ENCODE results near the gene FGF9. TPM values are rescaled to one million over a fixed set of nuclear protein-coding genes. Genes with fewer than 3 reads are reported as not detected.

Gene FGF9
- total RNA-seq, 1 donor from 2014 or later = not detected

DNA sequence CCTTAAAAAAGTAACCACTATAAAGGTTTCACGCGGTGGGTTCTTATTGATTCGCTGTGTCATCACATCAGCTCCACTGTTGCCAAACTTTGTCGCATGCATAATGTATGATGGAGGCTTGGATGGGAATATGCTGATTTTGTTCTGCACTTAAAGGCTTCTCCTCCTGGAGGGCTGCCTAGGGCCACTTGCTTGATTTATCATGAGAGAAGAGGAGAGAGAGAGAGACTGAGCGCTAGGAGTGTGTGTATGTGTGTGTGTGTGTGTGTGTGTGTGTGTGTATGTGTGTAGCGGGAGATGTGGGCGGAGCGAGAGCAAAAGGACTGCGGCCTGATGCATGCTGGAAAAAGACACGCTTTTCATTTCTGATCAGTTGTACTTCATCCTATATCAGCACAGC, 30.6 kb downstream of the FGF9 start:
- intact Hi-C loops (cut with micrococcal nuclease) = no loop called here

DNA sequence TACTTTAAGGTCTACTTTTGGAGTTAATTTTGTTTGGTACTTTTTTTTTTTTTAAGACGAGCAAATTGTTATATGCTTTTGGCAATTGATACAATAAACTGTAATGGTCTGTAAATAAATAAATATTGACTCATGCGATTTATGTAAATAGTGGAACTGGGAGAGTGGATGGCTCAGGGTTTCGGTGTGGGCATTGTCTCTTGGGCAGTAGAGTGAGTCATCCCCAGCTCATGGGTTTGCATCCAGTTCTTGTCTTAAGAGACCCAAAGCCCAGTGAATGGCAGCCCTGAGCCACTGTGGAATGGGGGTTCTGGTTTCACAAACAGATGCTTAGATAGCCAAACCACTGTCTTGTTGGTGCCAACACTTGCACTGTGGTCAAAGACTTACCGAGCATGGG, 33.0 kb downstream of the FGF9 start:
- intact Hi-C loops (cut with micrococcal nuclease) = no loop called here

DNA sequence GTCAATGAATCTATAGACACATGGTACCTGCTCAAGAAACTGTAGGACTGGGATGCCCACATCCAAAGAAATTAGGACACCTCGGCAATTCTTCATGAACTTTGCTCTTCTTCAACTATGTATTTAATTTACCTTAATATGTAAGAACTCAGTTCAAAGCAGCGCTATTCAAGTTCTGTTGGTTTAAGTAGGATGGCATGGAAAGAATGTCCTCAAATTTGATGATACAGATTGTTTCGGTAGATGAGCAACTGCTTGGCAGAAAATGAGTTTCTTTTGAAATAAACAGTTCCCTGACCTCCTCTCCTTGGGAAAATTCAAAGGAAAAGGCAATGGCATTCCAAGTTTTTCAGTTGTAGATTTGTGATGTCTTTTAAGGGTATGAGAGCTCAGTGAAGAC, 36.7 kb downstream of the FGF9 start:
- intact Hi-C loops (cut with micrococcal nuclease) = no loop called here

DNA sequence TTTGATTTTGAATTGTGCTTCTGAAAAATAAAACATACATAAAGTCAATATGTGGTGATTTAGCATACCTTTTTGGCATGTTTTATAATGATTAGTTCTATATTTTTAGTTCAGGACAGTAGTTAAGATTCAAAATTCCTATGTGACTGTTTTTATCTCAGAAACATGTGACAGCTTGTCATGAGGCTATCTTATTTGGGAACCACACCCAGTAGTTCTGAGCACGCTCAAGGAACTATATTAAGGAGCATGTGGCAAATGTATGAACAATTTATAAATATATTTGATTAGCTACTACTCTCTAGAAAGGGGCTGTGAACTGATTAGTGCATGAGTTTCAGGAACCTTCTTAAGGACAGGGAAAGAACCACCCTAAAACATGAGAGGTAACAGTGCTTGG, 38.8 kb downstream of the FGF9 start:
- intact Hi-C loops (cut with micrococcal nuclease) = no loop called here

DNA sequence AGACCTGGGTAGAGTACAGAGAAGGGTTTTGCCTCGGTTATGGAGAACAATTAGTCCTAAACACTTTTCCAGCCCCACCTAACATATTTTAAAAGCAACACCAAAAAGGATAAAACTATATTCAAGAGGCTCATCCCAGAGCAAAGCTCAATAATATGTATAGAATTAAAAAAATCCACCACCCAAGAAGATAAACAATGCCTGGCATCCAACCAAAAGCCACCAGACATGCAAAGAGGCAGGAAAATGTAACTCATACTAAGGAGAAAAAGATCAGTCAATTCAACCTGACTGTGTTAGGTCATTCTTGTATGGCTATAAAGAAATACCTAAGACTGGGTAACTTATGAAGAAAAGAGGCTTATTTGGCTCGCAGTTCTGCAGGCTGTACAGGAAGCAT, 39.3 kb downstream of the FGF9 start:
- intact Hi-C loops (cut with micrococcal nuclease) = no loop called here

DNA sequence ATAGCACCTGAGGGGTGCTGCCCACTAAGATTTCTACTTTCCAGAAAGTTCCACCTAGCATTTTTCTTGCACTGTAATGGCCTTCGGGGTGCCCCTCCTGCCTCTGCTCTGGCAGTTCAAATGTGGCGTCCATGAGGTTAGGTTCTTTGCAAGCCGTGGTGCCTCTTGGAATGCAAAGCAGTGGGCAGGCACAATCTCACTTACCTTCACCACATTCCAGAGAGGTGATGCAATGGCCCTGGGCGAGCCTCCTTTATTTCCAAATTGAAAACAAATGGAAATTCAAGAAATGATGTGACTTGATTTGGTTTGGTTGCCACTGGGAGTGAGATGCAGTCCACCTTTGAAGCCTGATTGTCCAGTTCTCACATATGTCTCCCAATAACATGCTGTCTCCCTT, 46.9 kb downstream of the FGF9 start:
- intact Hi-C loops (cut with micrococcal nuclease) = no loop called here

DNA sequence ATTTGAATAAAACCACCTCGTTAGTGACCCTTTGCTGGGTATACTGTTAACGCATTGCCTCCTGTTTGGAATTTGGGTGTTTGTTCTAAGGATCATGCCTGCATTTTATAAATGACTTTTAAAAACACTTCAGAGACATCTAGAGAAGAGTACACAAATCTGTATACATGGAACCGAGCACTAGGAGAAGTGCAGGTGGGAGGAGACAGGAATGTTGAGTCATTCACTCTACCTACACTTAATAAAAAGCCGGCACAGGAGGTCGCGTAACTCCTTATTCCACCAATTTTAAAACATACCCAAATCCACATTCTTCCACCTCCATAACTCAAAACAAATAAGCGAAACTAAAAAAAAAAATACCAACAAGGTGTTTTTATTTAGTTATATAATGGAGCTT, 48.6 kb downstream of the FGF9 start:
- intact Hi-C loops (cut with micrococcal nuclease) = no loop called here

DNA sequence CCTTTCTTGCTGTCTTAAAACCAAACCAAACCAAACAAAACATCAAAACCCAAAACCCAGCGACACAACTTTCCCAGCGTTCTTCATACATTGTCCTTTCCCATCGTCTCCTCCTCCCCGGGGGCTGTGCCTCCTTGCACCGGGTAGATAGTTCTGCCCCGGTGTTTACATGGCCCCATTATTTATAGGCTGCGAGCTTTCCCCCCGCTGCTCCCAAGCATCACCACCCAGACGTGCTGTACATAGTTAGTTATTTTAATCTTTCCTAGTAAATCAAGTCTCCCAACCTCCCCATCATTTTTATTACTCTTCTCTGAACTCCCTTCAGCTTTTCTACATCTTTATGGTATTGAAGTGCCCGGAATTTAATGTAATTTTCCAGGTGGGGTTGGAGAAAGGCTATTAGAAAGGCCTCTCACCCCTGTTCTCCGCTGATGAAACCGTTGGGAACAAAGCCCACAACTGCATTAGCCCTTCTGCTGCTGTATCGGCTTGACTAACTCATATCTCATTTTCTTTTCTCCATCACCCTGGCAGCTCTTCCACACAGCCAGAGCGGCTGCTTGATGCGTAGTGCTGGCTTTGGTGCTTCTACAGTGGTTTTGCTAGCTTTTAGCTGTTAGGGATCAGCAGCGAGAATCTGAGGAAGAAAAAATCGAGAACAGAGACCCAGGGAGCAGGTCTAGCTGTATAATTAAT, 53.1 kb downstream of the FGF9 start:
- intact Hi-C loops (cut with micrococcal nuclease) = no loop called here

DNA sequence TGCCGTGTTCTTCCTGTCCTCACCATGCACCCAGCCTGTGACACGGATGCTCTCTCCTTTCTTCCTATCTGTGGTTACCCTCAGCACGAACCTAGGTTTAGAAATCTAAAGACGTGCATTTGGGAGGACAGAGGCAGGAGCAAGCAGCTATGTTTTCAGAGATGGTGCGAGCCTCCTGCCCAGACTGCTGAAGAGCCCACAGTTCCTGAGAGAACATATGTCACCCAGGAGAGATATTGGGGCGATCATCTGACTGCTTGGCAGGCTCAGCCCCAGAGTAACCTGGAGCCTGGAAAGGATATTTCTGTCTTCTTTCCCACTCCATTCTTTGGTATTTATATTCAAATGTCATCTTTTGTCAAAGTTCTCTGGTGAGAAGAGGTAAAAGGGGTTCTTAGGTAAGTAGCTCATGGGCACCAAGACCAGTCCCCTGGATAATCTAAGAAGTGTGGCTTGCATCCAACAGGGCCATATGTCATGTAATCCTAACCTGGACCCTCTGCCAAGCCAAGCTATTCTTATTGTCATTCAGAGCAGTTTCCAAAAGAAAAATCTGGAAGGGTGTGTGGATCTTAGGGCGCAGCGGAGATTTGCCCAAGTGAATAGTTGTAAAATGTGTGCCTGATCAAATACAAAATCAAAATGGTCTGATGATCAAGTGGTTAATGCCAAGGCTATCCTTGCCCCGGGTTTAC, 59.5 kb downstream of the FGF9 start:
- intact Hi-C loops (cut with micrococcal nuclease) = no loop called here

DNA sequence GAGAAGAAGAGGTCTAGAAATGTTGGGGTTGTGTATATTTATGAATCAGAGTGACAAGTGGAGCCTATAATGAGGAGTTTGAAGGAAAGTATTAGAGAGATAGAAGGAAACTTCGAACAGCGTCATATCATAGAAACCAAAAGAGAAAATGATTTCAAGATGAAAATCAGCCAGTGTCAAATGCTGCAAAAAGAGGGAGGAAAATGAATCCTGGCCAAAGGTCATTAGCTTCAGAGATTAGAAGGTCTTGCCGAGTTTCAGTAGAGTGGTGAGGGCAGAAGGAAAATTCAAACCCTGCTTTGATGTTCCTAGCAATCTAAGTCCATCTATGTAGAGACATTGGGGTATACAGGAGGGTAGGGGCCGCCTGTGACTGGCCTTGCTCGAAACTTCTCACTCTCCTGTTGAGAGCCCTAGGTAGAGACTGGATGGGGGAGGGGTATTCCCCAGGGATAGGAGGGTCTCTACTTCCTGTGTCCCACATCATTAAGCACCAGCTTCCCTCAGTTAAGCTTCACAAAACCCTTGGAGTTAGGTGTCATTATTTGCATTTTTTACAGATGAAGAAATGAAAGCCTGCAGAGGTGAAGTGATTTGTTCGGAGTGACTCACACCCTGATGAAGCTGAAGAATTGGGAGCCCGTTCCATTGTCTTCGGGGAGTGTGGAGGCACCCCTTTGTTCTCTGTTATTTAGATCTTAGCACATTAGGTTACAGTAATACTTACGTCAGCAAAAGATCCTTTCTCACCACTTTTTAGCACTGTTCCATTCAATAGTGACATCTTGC, 62.8 kb downstream of the FGF9 start:
- intact Hi-C loops (cut with micrococcal nuclease) = no loop called here

DNA sequence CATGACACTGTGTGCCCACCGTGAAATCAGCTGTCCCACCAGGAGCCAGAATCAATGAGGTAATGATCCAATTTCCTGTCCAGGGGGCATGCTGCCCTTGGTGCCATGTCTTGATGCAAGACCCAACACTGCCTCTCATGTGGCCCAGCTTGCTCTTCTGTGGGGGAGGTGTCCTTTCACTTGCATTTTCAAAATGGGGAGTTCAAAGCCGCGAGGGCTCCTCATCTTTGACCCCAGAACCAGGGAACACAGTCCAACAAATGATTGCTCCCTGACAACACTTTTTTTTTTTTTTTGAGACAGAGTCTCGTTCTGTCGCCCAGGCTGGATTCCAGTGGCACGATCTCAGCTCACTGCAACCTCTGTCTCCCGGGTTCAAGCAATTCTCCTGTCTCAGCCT, 64.1 kb downstream of the FGF9 start:
- intact Hi-C loops (cut with micrococcal nuclease) = no loop called here

DNA sequence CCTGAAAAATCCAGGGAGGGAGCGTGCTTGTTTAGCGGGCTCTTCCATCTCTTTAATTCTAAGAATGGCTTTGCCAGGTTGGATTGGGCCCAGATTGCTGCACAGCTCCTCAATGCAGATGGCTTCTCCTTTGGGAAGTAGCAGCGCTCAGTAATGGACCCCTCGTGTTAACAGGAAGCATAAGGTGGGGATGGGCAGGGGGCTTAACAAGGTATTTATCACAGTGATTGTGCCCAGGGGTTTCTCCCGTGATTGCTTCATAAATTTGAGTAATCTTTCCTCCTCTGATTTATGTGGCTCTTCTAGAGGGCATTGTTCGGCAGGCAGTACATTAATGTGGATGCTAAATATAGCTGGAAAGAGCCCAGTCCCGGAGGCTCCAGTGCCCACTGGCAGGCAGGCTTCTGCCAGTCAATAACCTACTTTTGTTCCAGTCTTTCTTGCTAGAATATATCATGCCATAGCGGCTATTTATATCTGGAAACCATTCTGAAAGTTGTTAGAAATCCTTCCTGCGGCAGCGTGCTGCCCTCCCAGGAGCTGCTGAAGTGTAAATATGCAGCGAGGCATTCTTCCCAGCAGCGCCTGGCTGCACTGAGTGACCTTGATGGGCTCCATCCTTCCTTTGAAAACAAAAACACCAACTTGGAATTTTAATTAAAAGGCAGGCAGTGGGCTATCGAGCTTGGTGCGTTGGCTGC, 65.0 kb downstream of the FGF9 start:
- intact Hi-C loops (cut with micrococcal nuclease) = no loop called here

DNA sequence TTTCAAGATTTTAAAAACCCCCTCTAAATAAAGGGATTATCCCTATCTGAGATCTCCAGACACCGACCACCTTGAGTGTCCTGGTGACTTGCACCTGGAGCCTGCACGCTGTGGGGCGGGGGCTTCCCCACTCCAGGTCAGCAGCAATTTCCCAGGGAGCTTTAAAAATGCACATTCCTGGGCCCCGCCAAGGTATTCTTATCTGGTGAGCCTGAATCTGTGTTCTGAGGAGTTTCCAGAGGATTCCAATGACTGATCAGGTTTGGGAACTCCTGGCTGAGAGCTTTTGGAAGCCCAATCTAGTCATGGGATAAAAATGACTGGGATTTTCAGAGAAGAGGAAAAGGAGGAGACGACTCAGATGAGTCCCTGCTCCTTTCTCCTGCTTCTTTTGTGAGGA, 66.1 kb downstream of the FGF9 start:
- intact Hi-C loops (cut with micrococcal nuclease) = no loop called here

DNA sequence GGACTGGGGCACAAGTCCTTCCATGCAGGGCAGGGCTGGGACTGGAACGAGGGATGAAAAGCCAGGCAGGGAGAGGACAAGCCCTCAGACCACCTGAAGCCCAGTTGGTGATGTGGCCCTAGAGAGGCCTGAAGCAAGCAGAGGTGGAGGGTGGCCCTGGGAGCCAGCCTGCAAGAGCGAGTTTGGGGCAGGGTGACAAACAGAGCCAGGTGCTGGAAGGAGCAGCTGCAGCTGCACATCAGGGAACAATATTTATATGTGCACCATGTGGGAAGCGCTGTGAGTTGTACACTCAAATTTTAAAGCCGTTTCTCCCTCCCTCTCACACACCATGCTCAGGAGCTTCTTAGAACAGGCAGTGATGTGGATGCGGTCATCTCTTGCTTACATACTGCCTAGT, 67.8 kb downstream of the FGF9 start:
- intact Hi-C loops (cut with micrococcal nuclease) = no loop called here

DNA sequence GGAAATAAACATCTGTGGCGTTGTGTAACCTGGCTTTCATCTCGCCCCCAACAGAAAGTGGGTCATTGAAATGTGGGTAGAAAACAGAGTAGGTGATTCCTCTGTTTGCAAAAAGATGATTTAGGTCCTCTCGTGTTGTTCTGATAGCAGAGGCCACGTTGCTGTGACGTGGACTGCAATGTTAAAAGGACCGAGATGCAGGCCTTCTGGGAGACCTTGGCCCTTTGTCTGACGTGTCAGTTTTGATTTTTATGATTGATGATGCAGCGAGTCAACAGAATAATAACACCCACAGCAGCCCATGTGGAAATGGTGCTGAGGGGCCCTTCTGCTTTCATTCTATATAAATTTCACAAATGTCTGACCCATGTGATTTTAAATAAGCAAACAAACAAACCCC, 68.9 kb downstream of the FGF9 start:
- intact Hi-C loops (cut with micrococcal nuclease) = no loop called here

DNA sequence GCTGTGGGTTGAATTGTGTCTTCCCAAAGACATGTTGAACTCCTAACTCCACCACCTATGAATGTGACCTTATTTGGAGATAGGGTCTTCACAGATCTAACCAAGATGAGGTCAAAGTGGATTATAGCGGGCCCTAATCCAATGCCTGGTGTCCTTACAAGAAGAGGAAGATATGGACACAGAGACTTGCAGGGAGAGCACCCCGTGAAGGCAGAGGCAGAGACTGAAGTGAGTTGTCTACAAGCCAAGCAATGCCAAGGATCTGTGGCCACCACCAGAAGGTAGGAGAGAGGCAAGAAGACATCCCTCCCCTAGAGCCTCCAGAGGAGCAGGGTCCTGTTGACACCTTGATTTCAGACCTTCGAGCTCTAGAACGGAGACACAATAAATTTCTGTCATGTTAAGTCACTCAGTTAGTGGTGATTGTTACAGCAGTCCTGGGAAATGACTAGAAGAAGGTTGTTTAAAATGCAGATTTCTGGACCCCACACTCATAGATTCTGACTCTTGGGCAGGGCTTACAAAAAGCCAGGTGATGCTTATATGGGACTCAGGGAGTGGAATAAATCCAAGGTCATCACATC, 70.6 kb downstream of the FGF9 start:
- intact Hi-C loops (cut with micrococcal nuclease) = no loop called here

DNA sequence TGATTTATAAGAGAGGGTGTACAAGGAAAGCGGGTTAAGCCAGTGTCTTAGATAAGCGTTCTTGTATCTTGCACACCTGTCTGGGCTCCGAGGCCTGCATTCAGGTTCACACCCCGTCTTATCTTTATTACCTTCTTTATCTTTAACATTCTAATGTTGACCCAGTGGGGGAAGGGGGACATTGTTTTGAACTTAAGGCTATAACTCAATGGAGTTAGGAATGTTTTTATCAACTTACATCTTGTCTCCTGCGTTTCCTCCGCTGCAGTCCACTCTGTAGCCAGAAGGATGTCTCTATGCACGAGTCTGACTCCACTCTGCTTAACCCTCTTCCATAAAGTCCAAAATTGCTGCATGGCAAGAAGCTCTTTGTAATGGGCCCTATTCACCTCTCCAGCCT, 71.2 kb downstream of the FGF9 start:
- intact Hi-C loops (cut with micrococcal nuclease) = no loop called here

DNA sequence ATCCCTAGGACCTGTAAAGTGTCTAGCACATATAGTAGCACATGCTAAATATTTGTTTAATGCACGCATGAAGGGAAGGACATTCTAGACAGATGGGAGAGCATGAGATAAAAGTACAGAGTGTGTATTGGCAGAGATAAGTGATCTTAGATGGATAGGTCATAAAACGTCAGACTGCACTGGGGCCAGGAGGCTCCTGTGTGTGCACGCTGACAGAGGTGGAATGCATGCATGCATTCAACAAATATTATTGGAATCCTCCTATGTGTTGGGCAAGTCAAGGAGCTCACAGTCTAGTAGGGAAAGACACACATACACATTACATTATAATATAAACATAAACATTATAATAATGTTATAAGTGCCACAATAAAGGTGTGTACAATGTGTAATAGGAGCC, 73.3 kb downstream of the FGF9 start:
- intact Hi-C loops (cut with micrococcal nuclease) = no loop called here

DNA sequence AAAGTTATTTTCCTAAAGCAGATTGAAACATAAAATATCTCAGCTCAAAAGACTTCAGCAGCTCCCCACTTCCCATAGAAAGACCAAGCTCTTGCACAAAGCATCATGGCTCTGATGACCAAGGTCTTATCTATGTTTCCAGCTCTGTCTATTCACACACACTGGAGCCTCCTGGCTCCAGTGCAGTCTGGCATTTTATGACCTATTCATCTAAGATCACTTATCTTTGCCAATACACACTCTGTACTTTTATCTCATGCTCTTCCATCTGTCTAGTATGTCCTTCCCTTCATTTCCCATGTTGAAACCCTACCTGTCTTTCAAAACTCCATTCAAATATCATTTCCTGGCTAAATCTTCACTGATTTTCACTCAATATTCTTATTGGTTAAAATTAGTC, 74.4 kb downstream of the FGF9 start:
- intact Hi-C loops (cut with micrococcal nuclease) = no loop called here

DNA sequence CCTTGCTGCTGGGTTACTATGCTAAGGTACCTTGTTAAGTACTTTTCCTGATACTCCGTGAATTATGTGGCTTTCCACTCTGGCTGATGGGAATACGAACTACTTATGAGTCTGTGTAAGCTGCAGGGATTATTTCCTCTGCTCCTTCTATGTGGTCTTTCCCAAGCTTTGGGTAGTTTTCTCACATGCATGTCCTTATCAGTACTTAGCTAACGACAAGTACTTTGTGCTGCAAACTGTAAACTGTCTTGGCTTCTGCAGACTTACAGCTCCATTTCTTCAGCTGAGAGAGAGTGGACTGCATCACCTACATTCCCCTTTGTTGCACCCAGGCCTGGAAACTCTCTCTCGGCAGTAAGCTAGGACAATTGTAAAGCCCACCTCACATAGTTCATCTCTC, 76.6 kb downstream of the FGF9 start:
- intact Hi-C loops (cut with micrococcal nuclease) = no loop called here

DNA sequence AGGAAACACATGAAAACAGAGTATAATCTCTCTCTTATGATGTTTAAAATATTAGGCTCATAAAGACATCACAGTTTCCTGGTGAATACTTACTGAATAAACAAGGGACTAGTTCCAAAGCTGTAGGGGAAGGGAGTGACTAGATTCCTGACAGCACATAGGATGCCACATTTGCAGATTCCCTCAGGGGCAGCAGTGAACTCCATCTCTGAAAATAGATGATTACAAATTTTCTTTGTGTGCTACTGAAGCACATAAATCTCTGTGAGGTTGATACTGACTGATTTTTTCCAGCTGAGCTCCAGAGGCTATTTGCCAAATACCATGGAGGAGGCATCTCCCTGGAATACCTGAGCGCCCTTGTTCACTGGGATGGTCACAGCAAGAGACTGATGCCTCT, 77.3 kb downstream of the FGF9 start:
- intact Hi-C loops (cut with micrococcal nuclease) = no loop called here

DNA sequence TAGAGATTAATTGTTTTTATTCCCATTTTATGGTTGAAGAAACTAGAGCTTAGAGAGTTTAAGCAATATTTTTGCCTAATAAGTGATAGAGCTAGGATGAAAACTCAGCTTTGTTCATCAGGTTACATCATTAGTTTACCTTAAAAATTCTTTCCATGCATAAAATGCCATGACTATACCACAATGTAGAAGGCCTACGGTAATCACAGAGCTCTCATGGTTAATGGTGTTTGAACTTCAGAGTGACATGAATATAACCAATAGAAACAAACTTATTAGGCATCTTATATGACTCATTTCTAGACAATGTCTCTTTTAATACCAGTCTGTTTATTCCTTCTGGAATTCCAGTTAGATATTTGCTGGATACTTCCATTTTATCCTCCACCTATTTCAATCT, 78.5 kb downstream of the FGF9 start:
- intact Hi-C loops (cut with micrococcal nuclease) = no loop called here

All from T-helper 1 cell treated with Interleukin-12 subunit alpha and Interleukin-12 subunit beta and Interleukin-4 antibody, amounts not matched to agents 30 ng/mL and 1 ng/mL, for 36 hours (primary cell).